ENCODE results near the gene KCNJ9. TPM values are rescaled to one million over a fixed set of nuclear protein-coding genes. Genes with fewer than 3 reads are reported as not detected.

KCNJ9 gene
- polyA plus RNA-seq, 4 donors, result 0.11 to 0.29 (median 0.15) TPM

DNA sequence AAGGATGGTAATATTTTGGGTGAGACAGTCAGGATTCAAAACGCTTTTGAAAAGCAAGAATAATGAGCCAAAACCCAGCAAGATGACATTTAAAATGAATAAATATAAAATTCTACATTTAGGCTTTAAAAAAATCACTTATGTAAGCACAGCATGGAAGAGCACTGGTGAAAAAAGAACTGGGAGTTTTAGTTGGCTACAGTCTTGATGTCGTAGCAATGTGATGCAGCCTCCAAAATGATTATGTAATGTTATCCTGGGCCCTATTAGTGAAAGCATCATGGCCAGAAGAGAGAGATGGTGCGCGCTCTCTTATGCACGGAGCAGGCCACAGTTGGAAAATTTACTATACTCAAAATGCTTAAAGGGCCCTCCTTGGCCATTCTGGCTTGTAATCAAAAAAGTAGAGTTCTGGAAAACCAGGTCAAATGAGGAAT lies 5.1 kb downstream of the KCNJ9 start:
- DNase-seq (ENCODE audit: low read depth in 4 of 4, low spot score in 3 of 4), result no peak

DNA sequence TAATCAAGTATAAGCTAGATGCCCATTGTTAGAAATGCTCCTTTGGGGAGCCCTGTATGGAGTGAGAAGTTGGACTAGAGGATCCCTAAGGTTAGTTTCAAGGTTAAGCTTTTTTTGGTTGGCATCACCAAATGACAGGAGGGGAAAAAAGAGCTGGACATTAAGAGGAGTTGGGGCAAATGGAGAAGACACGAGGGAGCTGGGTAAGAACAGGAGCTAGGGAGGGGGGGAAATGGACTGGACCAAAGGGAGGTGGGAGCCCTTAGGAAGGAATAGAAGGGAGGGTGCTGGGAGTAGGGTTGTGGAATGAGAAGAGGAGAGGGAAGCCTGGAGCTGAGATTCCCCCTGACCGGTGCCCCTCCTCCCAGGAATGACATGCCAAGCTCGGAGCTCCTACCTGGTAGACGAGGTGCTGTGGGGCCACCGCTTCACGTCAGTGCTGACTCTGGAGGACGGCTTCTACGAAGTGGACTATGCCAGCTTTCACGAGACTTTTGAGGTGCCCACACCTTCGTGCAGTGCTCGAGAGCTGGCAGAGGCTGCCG lies 5.9 kb downstream of the KCNJ9 start:
- DNase-seq (ENCODE audit: low read depth in 4 of 4, low spot score in 3 of 4), result no peak

DNA sequence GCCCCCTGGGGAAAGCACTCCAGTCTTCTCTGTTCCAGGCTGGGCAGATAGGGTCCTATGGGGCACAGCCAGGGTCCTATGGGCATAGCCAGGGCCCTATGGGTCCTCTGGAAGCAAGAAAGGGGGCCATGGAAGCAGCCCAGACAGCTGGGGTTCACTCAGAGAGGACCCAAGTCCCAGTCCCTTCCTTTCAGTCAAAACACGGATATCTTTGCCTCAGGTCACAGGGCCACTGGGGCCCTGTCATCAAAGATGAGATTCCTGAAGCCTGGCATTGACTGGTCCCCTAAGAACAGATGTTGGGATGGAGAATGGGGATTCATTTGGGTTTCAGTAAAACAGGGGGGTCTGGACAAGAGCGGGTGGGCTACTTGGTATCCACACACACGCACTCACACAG lies 8.5 kb downstream of the KCNJ9 start:
- DNase-seq (ENCODE audit: low read depth in 4 of 4, low spot score in 3 of 4), result no peak

GRCh38 chr1:160090760-160091159 lies 9.4 kb downstream of the KCNJ9 start:
- no peak for DNase-seq (ENCODE audit: low read depth in 4 of 4, low spot score in 3 of 4)

GRCh38 chr1:160091666-160092223 lies 10.4 kb downstream of the KCNJ9 start:
- no peak for DNase-seq (ENCODE audit: low read depth in 4 of 4, low spot score in 3 of 4)

- DNase-seq (ENCODE audit: low read depth in 4 of 4, low spot score in 3 of 4), result no peak
These were observed 11.2 kb downstream of the KCNJ9 start for GRCh38 chr1:160092366-160093068.

DNA sequence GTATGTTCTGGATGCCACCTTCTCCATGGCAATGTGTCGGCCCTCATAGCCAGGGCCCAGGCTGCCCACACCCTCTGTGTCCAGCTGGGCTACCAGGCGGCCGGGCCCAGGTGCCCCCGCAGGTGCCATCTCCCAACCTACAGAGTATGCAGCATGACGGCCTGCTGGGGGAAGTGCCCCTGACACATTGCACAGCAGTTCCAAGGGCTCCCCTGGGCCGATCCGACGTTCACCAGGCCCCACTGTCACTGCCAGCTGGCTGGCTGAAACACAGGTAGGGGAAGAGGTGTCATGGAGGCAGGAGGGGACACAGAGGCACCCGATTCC lies 11.7 kb downstream of the KCNJ9 start:
- no peak for DNase-seq (ENCODE audit: low read depth in 4 of 4, low spot score in 3 of 4)

DNA sequence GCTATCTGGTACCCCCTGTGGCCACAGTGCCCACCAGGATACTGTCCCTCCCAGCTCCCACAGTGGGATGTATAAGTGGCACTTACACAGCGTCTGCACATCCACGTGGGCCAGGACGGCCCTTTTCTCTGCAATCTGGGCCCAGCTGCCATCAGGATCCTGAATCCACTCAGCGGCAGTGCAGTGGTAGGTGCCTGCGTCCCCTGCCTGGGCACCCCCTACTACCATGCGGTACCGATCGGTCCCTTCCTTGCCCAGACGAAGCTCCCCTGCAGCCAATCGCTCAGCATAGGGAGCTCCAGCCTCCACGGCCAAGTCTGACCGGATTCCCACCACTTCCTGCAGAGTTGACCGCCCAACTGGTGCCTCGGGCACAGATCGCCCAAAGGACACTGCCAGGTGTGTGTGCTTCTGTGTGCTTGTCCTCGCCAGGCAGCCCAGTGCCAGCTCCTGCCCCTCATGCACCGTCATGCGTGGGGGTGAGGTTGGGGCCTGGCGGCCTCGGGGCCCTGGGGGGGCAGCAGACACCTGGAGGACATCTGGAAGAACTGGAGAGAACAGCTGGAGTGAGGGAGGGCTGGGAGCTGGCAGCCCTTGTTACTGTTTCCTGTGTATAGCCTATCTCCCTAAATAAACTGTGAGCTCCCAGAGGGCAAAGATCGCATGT lies 12.4 kb downstream of the KCNJ9 start:
- no peak for DNase-seq (ENCODE audit: low read depth in 4 of 4, low spot score in 3 of 4)

DNA sequence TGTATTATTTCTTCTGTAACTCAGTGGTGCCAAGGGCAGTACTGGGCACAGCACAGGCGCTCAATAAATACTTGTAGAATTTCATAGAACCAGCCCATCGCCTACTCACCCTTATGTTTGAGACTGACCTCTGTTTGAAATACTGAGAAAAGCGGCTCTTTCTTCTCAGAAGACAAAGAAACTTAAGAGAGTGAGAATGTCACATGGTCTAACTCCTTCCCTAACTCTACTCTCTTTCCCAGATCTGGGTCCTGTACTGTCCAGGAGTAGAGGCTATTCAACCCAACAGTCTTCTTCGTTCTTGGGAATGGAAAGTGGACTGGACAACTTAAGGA lies 12.9 kb downstream of the KCNJ9 start:
- DNase-seq (ENCODE audit: low read depth in 4 of 4, low spot score in 3 of 4), result no peak

GRCh38 chr1:160094806-160095205 lies 13.5 kb downstream of the KCNJ9 start:
- DNase-seq (ENCODE audit: low read depth in 4 of 4, low spot score in 3 of 4), result no peak

DNA sequence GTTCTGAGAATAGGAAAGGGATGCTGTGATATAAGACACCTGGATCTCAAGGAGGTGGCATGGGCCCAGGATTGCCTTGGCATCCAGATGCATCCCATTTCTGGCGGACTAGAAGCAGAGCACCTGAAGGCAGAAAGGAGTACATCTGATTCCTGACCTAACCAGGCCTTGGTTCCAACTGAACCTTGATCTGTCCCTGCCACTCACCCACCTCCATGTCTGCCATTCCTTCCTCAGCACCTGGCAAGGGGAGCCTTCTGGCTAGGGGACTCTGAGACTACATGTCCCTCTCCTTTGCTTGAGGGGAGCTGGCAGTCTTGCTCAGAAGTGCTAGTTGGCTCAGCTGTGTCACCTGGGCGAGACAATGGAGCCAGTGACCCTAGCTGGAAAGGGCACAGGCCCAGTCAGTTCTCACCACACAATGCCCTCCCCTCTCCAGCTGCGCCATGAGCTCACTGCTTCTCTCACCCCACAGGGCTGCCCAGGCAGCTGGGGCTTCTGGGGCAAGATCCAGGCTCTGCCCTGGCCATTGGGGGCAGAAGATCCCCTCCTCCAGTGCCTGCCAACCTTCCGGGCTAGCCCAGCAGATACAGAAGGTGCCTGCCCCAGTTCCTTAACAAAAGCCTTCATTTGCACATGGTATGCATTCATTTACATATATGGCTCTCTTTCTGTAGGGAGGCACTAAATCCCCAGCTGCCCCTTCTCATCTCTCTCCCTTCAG lies 14.2 kb downstream of the KCNJ9 start:
- DNase-seq (ENCODE audit: low read depth in 4 of 4, low spot score in 3 of 4), result no peak

- DNase-seq (ENCODE audit: low read depth in 4 of 4, low spot score in 3 of 4), result no peak
These were observed 15.2 kb downstream of the KCNJ9 start for GRCh38 chr1:160096274-160097116.

- no peak for DNase-seq (ENCODE audit: low read depth in 4 of 4, low spot score in 3 of 4)
These were observed 16.0 kb downstream of the KCNJ9 start for GRCh38 chr1:160097151-160097910.

GRCh38 chr1:160097911-160098851 lies 16.8 kb downstream of the KCNJ9 start, which contains the start of gene IGSF8:
TSS of gene IGSF8 (minus strand) at chr1:160098619. CDS start at chr1:160098472, 147 bp downstream.
- DNase-seq (ENCODE audit: low read depth in 4 of 4, low spot score in 3 of 4), result peak in 2 of 4 donors; percentile 68 to 76

DNA sequence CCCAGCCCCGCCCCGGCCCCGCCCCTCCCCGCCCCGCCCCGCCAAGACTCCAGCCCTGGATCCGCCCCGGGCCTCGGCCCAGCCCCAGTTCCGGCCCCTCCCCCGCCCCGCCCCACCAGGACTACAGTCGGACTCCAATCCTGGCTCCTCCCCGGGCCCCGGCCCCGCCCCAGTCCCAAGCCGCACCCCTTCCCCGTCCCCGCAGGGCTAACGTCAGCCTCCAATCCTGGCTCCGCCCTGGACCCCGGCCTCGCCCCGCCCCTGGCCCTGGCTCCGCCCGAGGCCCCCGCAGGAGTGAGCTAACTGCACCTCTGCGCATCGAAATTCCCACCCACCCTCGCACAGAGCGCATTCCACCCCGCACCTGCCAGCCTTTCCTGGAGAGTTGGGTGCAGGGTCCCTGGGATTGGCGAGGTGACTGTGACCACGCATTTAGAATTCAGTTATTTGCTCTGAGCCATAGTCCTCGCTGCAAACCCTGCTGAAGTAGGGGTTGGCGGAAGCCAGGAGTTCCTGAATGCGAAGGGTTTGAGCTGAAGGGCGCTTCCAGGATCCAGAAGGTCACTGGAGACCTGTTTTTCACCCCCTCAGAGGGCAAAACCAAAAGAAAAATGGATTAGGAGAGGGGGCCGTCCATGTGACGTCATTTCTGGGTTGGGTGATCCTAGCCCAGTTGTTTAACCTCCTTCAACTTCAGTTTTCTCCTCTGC lies 17.7 kb downstream of the KCNJ9 start:
- DNase-seq (ENCODE audit: low read depth in 4 of 4, low spot score in 3 of 4), result peak; percentile 83 to 91 (median 90)

- DNase-seq (ENCODE audit: low read depth in 4 of 4, low spot score in 3 of 4), result no peak
These were observed 18.5 kb downstream of the KCNJ9 start for GRCh38 chr1:160099716-160100375.

GRCh38 chr1:160101037-160101716 lies 19.8 kb downstream of the KCNJ9 start:
- peak in 2 of 4 donors; percentile 66 to 71 for DNase-seq (ENCODE audit: low read depth in 4 of 4, low spot score in 3 of 4)
